Stimulated activated CD8-positive, alpha-beta memory T cell treated with anti-CD3 and anti-CD28 coated beads, Interleukin-15, amount 100 ng/mL, for 1 hour (primary cell): Measurements from ENCODE around the gene SDC1.

ENCODE experiments used
- DNase-seq: peaks from one replicate; pipeline ENCODE4 v3.0.0-alpha.2; 2020; ENCODE audit warnings: low read depth

The SDC1 gene

DNA sequence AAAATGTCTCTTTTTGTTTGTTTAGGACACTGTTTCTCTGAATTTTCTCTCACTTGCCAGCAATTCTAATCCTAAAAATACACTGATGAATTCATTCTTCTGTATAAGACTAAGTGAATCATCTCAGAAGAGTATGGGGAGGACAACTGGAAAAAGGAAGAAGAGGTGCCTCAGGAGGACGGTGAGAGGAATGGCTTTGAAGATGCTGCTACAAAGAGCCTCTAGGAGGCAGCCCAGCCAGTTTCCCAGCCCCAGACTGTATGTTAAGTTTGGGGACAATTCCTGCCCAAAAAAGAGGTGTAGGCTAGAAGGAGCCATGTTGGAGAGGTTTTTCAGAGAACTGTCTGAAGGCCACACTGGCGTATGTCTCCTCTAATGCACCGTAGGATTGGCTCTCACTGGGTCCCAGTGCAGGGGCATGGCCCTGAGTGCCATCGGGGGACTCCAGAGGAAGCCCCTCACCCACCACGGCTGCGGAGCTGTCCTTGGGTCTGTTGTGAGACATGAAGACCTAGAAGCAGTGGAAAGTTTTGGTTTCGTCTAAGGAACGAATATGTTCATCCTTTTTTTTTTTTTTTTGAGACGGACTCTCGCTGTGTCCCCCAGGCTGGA is 3.1 kb upstream of the SDC1 start:
- no peak for DNase-seq

DNA sequence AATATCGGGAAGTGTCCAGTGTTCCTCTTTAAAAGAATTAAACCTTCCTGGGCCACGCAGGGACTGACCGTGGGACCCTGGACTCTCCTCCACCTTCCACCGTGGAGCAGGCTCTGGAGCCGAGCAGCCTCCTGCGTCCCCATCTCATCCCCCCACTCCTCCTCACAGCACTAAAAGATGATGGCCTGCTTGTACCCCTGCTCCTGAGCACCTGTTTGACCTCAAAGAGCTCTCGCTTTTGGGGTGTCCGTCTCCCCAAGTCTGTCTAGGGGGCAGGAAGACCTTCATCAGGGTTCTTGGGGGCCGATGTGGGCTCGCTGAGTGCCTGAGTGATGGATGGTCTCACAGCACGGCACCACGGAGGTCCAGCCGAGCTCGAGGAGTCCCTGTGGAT is 1.2 kb upstream of the SDC1 start:
- no peak for DNase-seq

DNA sequence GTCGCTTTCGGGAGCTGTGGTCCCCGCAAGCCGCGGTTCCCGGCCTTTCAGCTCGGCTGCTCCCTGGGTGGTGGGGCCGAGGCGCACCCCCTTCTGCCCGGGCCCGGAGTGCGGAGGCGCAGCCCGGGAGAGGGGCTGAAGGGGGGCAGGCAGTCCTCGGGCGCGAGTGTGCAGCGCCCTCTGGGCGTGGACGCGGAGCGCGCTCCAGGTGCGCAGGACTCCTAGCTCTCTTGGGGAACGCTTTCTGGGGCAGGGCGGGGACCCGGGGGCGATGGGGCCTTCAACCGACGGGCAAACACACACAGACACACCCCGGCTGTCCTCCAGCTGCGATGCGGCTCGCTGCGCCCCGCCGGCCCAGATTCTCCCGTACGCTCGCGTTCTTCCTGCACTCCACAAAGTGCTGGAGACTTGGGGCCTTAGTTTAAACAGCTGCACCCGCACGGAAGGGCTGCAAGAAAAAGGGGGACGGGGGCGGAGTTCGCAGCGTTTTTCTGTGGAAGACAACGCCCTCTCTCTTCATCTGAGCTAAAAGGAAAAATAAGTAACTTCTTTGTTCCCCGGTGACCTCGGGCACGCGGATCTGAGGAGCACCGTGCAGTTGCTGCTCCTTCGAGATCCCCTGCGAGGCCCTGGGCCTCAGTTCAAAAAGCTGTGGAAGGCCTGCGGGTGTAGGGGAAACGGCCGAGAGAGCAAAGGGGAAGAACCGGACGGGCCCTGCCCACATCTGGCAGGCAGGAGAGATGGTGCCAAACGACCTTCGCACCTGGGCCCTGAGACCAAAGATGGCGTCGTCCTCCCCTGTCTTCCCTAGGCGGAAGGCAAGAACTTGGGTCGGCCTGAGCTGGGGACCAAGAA is 593 bp upstream of the SDC1 start:
- no peak for DNase-seq

DNA sequence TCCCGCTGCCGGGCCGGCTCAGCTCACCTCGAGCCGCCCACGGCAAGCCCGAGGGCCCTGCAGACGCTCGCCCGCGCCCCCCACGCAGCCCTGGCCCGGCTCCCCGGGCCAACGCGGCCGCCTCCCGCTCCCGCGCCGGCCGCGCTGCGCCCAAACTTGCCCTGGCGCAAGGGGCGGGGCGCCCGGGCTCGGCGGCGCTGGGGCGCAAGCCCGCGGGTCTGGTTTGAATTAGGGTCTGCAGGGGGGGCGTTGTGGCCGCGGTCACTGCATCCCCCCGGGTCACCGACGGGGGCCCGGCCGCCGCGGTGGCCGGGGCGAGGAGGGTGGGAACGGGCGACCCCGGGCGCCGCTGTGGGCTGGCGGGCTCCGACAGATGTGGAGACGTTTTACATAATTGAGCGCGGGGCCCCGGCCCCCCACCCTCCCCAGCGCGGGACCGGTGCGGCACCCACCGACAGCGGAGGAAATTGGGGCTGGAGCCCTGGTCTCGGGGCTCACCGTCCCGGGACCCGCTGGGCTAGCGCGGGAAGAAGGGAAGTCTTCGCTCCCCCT is 690 bp downstream of the SDC1 start:
- DNase-seq = no peak

DNA sequence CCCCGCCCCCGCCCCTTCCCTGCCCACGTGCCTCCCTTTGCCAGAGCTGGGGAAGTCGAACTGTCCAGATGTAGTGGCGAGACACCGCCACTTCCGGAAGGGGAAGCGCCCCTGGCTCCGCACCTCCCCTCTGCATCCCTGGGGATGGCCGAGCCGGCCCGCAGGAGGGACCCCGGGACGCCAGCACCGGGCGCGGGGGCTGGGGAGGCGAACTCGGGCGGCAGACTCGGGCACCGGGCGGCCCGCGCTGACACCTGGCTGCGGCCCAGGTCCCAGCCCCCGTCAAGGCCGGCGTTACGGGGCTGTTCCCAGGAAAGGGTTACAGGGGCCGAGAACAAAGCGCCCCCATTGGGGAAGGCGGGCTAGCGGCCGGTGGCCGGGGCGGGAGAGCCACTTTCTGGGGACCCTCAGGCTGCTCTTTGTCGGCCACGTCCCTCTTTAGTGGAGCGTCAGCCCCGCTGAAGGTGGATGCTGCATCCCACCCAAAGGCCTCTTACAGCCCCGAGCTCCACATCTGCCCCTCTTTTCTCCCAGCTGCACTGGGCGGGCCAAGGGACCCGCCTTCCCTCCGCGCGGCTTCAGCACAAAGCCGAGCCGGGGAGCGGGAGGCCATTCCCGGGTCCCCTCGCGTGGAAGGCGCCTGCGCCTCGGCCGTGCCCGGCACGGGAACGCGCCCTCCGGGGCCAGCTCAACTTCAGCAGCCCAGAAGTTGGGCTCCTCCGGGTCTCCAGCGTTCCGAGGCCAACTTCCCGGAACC is 1.3 kb downstream of the SDC1 start:
- DNase-seq = no peak

DNA sequence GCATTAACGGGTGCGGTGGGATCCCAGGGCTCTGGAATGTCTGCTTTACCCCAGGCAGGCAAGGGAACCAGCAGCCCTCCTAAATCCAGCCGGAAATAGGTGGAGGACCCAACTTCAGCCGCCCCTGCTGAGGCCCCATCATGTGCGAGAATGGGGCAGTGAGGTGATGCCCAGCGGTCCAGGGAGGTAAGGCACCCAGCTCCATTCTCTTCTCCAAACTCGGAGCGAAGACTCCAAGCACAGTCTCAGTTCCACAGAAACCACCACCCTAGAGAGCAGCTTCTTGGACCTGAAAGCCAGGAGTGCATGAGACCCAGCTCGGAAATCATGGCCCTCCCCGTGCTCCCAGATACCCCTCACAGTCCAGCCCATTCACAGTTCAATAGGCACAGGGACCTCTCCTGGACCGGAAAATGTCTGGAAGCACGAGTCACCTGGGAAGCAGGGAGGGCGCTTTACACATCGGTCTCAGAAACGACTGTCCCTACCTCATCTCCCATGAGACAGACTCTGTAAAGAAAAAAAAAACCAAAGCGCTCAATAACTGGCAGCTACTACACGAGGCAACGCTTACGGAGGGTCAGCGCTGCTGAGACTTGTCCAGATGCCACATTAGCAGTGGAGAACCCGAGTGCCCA is 2.0 kb downstream of the SDC1 start:
- DNase-seq = no peak

DNA sequence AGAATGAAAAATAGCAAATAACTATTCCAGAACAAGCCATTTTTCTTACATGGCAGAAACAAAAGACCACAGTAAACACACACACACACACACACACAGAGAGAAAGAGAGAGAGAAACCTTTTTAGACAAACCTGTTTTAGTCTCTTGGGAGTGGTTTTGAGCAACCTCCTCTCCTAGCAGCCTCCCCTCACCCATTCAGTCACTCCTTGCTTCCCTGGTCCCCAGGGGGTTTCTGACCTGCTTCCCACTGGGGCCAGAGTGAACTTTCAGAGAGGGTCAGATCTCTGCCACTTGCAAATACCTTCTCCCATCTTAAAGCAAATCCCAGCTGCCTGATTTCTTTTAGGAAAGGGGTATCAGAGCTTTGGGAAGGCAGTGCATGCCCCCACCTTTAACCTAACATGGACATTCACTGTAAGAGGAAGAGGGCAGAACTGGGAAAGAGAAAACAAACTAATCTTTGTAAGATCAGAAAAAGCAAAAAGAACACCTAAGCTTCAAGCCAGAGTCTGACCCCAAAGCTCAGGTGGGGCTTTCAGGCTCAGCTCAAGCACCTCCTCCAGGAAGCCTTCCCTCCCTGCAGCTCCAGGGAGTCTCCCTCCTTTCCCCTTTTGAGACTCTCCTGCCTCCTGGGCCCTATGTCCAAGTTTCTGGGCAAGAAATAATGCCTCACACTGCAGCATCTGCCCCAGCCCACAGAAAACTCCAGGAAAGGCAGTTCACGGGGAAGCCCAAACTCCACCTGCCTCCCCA is 2.7 kb downstream of the SDC1 start:
- DNase-seq = no peak

DNA sequence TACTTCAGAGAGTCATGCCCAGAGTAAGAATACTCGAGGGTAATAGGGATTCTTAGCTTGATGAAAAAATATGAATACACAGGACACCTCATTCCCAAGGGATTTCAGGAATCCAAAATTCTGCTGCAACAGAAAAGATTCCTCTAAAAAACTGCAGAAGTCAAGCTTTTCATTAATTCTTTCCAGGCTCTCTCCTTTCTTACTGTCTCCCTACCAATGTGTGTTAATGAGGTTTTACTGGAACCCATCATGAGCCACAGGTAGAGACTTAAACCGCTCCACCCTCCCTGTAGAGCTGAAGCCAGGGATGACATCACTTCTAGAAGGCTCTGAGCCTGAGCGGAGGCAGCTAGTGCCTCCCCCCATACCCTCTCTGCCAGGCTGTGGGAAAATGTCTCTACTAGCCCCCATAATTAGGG is 3.4 kb downstream of the SDC1 start:
- DNase-seq = no peak

DNA sequence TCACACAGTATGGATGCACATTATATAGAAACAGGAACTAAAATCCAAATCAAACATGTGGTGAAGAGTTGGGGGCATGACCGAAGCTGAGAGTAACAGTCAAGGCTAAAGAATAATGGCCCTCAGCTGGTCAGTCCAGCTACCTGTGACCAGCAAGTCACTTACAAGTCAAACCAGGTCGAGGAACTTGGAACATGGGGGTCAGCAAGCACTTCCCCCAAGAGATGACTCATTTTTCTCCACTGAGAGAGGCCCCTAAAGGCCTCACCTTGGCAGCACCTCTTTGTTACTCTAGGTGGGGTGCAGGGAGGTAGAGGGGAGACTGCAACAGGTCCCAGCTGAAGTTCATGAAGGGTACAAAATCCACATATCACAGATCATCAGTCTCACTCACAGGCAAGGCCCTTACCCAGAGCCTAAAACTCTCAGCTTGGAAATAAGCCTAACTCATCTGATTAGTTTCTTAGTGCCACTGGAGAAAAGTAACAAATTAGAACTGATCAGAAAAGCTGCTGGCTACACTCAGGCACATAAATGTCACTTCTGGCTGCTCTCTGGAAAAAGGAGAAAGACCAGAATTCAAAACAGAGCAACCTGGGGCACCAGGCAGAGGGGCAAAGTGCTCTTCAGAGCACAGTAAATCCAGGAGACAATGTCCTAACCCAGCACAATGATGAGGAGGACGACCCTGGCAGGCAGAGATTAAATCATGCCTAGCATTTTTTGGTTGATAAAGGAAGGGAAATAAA is 4.0 kb downstream of the SDC1 start:
- DNase-seq = no peak

DNA sequence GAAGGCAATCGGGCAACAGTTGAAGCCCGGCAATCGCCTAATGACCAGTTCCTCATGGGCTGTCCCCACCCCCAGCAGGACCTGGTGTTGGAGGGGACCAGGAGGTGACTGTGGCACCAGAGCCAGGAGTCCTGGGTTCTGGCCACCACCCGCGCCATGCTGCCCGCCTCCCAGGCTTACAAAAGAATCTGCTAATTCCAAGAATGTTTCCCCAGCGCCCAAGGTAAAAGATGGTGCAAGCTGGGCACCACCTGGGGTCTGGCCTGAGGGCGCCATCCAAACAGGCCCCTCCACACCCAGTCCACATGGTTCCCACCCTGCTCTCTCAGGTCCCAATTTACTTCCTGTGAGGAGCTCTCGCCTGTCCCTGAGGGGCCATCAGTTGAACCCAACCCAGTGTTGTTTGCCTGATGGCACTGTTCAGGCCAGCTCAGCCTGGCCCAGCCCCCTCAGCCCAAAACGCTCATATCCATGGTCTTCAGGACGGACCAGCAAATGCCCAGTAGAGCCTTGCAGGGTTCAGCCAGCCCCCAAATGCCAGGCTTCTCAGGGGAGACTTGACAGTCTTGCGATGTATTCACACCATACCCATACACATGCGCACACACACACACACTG is 5.1 kb downstream of the SDC1 start:
- no peak for DNase-seq

DNA sequence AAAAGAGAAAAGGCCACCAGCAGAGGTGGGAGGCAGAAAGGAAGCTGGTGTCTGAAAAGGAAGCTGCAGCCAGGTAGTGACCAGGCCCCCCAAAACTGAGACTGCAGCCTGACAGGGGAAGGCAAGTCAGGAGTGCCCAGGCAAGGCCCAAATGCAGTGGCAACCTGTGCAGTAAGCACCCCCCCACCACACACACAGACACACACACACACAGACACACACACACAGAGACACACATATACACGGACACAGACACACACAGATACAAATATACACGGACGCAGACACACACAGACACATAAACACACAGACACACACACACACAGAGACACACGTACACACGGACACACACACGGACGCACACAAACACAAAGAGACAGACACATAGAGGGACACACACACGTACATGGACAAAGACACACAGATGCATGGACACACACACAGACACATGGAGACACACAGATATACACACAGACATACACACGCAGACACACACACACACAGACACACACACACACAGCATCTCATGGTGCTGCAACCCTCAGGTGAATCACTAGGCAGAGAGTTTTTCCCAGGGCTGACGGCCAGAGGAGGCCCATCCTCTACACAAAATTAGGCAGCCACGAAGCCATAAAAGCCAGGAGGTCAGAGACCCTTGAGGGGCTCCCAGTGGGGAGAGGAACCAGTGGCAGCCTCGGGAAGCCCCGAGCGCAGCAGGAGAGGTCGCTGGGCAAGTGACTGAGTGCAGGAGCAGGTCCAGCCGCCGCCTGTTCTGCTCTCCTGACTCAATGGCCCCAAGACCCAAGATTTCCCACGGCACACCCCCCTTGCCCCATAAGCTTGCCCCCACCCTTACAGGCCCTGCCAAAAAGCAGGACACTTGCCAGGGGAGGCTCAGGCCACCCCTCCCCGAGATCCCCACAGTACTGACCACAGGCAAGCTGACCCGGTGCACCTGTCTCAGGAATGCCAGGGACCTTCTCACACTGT is 6.3 kb downstream of the SDC1 start:
- no peak for DNase-seq

DNA sequence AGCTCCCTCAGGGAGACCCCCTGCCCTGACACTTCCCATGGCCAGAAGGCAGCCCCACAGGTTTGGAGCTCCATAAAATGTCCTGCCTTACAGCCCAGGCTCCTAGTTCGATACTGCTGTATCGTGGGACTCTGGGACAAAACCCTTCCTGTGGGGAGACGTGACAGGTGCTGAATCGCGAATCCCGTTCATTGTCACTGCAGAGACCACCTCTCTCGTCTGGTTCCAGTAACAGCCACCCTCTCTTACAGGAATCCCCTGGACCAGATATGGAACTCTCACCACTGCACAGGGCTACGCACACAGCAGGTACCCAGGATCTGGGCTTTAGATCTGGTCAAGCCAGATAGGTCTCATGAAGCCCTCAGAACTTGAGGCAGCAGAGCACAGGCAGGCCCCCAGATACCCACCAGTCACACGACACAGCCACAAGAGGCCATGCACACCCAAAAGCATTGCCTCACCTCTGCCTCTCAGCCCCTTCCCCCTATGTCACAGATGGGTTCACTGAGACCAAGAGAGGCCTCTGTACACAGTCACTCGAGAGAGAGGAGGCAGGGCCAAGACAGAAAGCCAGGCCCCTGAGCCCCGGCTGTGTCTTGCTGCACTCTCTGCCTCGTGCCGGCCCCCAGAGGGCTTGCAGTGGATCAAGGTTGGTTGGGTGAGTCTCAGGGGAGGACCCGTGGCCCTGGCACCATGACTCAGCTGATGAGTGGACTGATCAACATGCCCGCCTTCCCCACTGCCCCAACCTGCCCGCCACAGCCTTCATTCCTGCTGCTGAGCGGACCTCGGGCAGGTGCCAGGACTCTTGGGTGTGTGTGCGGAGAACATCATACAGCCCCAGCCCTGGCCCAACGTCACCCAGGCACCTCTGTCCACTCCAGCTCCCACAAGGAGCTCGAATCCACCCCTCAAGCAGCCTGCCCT is 7.6 kb downstream of the SDC1 start:
- DNase-seq = no peak

DNA sequence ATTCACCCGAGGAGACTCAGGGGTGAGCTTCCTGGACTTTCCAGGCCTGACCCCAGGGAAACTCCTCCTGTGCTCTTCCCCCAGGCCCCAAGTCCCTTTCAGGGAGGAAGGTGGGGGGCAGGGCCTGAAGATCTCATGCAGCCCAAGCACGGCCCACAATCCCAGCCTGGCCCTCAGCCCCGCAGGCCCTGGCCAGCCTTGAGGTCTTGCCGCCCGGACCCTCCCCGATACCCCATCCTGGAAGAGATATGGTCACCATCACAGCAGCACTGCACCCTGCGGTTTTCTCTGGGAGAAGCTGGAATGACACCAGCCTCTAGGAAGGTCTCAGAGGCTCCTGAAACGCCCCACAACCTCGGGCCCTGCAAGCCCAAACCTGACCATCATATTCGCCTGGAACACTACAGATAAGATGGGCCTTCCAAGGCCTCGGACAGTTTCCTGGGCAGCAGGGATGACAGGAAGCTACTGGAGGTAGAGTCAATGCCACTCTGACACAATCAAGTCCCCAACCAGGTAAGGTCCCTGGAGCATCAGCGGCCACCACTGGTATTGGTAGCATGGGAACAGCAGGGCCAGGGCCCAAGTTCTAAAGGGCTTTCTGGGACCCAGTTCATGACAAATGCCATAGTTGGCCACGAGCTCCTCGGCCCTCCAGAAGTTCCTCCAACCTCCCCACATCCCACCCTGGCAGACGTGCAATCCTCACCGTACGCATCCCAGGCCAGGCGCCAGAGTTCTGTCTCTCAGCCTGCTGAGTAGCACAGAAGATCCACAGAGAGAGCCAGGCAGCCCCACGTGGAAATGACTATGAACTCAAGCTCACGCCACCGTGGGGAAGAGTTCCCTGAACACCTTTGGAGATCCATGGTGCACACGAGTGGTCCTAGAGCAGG is 8.6 kb downstream of the SDC1 start:
- DNase-seq = no peak

DNA sequence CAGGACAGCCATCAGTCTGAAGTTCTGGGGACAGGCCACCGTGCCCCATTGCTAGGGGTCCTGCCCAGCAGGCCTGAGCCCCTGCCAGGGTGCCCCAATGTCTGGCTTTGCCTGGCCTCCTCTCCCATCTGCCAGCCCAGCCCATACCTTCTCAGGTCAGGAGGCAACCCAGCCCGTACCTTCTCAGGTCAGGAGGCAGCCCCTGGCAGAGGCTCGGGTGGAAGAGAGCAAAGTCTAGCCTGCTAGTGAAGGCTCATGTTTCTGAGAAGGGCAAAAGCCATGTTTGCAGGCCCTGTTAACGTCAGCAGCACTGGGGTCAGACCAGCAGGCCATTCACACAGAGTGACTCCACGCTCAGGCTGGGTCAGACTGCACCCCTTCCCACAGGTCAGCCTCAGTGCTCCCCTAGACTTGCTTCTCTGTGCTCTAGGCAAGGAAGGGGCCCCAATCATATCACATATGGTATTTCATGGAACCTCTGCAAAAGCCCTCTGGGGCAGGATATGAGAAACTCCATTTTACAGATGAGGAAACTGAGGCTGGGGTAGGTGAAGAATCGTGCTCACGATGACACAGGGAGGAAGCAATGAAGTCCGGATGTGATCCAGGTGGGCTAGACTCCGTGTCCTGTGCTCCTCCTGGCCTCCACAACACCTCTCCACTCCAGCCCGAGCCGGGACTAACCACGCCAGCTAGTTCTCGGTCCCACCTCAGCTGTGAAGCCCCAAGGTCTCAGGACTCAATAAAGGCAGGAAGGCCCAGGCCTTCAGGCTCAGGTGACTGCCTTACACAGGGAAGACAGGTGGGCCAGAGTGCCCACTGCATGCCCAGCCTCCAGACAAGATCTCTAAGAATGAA is 9.5 kb downstream of the SDC1 start:
- DNase-seq = no peak

DNA sequence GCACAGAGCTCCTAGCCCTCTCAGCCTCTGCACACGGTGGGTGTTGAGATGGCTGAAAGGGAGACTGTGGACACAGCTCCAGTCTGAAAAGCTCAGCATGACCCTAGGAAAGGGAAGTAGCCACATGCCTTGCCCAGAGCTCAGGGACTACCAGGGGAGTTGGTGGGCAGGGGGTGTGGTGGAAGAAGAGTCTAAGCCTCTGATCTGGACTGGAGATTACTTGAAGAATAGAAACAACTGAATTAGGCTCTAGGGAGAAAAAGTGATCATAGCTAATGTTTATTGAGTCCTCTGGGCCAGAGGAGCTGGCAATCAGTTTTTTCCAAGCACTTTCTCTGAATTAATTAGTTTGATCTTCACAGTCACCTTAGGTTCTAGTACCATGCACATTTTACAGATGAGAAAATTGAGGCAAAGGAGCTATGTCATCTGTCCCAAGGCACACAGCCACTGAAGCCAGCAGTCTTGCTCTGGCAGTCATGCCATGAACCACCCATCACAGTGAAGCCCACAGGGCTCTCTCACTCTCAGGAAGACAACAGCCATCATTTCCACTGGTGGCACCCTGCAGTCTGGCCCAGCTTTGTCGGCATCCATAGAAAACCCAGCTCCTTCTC is 10.3 kb downstream of the SDC1 start:
- DNase-seq = no peak
